ENCODE measurements around the gene RFX2.

The RFX2 gene

DNA sequence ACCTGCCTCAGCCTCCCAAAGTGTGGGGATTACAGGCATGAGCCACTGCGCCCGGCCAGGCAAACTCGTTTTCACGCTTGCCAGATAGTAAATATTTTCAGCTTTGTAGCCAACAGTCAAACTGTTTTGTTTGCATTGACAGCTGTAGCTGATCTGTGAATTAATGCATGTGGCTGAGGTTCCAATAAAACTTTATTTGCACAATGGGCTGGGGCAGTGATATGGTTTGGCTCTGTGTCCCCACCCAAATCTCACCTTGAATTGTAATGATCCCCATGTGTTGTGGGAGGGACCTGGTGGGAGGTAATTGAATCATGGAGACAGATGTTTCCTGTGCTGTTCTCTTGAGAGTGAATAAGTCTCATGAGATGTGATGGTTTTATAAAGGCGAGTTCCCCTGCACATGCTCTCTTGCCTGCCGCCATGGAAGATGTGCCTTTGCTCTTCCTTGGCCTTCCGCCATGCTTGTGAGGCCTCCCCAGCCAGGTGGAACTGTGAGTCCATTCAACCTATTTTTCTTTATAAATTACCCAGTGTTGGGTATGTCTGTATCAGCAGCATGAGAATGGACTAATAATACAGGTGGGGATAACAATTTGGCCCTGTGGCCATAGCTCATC lies 110.0 kb downstream of the RFX2 start:
- TF ChIP-seq JUND (IDR thresholded peaks at IDR 0.05; ENCODE audit: low read depth): no peak
- in situ Hi-C loops (cut with HindIII; ENCODE audit: low pct_unique_long_range_greater_than_20kb, low sequenced_read_pairs): no loop called here
- no peak for DNase-seq (ENCODE audit: low read depth in 1 of 2, low spot score in 1 of 2)

DNA sequence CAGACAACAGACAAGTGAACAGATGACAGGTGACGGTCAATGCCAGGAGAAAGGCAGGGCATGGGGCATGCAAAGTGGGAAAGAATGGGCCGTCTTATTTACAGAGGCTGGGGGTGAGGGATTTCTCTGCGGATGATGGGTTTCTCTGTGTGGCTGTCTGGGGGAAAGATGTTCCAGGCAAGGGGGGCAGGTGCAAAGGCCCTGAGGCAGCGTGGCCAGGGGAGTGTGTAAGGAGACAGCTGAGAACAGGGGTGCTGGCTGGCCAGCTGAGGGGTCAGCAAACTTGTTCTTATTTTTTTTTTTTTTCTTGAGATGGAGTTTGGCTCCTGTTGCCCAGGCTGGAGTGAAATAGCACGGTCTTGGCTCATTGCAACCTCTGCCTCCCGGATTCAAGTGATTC lies 110.6 kb downstream of the RFX2 start:
- TF ChIP-seq JUND (IDR thresholded peaks at IDR 0.05; ENCODE audit: low read depth): no peak
- no peak for DNase-seq (ENCODE audit: low read depth in 1 of 2, low spot score in 1 of 2)
- in situ Hi-C loops (cut with HindIII; ENCODE audit: low pct_unique_long_range_greater_than_20kb, low sequenced_read_pairs): no loop called here

DNA sequence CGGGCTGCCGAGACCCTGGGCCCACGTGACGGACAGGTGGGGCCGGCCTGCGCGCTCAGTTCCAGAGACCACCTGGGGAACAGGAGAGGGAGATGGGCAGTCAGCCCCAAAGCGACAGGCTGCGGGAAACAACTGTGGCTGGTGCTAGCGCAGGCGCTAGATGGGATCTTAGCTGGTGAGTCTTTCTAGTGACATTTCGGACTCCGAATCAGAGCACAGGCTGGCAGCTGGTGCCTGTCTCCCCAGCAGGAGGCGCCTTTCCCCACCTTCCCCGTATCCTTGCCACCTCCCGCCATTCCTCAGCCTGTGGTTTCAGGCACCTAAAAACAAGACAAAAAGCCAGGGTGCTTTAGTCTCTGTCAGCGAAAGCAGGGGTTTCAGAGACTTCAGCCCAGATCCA lies 112.9 kb downstream of the RFX2 start:
- TF ChIP-seq JUND (IDR thresholded peaks at IDR 0.05; ENCODE audit: low read depth): no peak
- in situ Hi-C loops (cut with HindIII; ENCODE audit: low pct_unique_long_range_greater_than_20kb, low sequenced_read_pairs): no loop called here
- DNase-seq (ENCODE audit: low read depth in 1 of 2, low spot score in 1 of 2): no peak

DNA sequence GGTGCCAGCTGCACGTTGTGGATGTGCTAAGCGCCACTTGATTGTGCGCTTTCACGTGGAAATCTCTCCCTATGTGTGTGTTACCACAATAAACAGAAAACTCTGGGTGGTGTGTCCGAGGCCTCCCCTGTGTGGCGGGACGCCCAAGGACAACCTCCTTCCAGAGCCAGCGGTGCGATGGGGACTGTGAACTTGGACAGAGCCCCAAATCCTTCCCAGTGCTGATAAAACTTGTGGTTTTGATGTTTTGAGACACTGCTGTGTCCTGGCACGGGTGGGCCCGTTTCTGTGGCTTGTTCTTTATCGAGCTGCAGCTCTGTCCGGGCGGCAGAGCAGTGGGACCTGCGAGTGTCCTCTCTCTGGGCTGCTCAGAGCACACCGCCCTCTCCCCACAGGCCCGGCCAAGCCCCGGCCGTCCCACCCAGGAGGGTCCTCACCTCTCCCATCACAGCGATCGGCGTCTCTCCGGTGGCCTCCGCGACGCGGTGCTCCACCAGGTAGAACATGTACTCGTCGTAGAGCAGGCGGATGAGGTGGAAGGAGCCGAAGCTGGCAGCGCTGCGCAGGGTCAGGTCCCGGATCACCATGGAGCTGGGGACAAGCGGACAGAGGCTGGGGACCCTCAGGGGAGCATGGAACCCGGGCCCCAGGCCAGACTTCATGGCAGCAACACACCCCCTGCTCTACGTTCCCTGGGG lies 113.5 kb downstream of the RFX2 start:
- no peak for DNase-seq (ENCODE audit: low read depth in 1 of 2, low spot score in 1 of 2)
- no peak for TF ChIP-seq JUND (IDR thresholded peaks at IDR 0.05; ENCODE audit: low read depth)
- in situ Hi-C loops (cut with HindIII; ENCODE audit: low pct_unique_long_range_greater_than_20kb, low sequenced_read_pairs): no loop called here

DNA sequence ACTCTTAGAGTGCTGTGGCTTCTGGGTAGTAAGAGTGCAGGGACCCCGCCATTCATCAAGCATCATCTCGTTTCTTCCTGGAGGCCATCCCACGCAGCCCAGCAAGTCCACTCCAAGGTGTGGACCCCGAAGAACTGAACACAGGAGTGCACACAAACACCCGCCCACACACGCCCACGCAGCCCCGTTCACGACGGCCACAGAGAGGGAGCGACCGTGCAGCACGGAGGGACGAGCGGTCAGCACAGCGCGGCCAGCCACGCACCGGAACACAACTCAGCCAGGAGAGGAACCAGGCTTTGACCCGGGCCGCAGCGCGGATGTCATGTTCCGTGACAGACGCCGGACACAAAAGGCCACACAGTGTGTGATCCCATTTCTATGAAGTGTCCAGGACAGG lies 114.2 kb downstream of the RFX2 start:
- no peak for DNase-seq (ENCODE audit: low read depth in 1 of 2, low spot score in 1 of 2)
- TF ChIP-seq JUND (IDR thresholded peaks at IDR 0.05; ENCODE audit: low read depth): no peak
- in situ Hi-C loops (cut with HindIII; ENCODE audit: low pct_unique_long_range_greater_than_20kb, low sequenced_read_pairs): no loop called here

DNA sequence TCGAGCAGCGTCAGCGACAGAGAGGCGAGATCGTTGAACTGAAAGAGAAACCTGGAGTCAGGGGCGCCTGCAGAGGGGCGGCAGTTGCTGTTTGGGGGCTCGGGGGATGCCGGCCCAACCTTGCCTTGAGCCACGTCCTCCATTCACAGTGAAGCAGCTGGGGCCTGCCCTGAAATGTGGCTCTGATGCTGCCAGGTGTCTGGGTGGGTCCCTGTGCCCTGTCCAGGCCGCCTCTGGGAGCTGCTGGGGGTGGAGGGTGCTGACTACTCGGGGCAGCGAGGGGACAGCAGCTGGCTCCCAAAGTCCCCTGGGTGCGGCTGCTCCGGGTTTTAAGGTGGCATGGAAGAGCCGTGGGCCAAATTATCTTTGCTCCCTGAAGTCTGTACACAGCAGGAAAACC lies 114.7 kb downstream of the RFX2 start:
- in situ Hi-C loops (cut with HindIII; ENCODE audit: low pct_unique_long_range_greater_than_20kb, low sequenced_read_pairs): no loop called here
- DNase-seq (ENCODE audit: low read depth in 1 of 2, low spot score in 1 of 2): no peak
- no peak for TF ChIP-seq JUND (IDR thresholded peaks at IDR 0.05; ENCODE audit: low read depth)

DNA sequence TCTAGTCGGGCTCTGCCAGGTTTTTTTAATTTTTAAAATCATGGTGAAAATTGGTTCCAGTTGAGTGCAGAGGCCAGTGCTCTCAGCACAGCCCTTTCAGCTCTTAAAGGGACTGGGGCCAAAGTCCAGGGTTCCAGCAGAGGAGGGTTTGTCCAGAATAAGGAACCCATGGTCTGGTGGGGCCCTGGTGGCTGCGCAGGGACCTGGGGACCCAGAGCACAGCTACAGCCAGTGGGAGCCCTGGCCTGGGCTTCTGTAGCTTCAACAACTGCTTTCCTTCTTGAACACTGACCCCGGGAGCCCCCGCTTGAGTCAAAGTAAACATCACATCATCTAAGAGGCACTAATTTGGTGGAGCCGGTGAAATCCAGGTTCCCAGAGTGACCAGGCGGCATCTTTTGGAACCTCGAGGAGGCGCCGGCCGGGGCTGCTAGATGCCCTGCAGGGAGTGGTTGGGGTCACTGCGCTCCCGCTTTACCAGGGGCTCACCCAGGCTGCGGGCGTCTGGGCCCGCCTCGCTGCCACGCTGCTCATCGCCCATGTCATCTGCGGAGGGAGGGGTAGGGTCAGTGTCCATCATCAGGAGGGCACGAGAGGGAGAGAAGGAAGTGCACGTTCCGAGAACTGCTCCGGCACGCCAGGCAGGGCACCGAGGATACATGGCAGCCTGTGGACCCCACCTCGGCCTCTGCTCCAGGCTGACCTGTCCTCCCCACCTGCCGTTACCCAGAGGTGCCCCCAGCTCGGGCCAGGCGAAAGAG lies 115.7 kb downstream of the RFX2 start:
- DNase-seq (ENCODE audit: low read depth in 1 of 2, low spot score in 1 of 2): no peak
- TF ChIP-seq JUND (IDR thresholded peaks at IDR 0.05; ENCODE audit: low read depth): no peak
- in situ Hi-C loops (cut with HindIII; ENCODE audit: low pct_unique_long_range_greater_than_20kb, low sequenced_read_pairs): no loop called here

DNA sequence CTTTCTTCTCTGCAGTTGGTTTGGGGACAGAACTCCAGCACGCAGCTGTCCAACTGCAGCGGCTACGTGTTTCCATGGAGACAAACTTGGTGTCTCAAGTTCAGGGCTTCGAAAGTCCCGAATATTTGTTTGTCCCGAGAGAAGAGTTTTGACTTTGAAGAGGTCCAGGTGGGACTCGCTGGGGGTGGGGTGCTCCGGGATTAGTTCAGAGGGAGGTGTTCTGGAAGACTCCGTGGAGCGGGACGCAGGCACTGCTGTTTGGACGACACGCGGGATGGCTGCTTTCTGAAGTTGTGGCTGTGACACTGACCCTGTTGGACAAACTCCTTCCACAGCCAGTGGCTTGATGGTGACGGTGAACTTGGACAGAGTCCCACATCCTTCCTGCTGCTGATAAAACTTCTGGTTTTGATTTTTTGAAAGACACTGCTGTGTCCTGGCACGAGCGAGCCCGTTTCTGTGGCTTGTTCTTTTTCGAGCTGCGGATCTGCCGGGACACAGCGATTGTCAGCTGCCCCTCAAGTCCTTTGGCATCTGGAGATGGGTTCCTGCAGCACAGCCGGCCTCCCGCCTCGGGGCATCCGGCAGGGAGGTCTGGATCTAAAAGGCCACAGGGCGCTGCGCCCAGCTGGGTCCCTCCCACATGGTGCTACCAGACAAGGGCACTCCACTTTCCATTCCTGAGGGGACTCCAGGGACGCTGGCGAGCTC lies 116.5 kb downstream of the RFX2 start:
- in situ Hi-C loops (cut with HindIII; ENCODE audit: low pct_unique_long_range_greater_than_20kb, low sequenced_read_pairs): no loop called here
- DNase-seq (ENCODE audit: low read depth in 1 of 2, low spot score in 1 of 2): no peak
- no peak for TF ChIP-seq JUND (IDR thresholded peaks at IDR 0.05; ENCODE audit: low read depth)

DNA sequence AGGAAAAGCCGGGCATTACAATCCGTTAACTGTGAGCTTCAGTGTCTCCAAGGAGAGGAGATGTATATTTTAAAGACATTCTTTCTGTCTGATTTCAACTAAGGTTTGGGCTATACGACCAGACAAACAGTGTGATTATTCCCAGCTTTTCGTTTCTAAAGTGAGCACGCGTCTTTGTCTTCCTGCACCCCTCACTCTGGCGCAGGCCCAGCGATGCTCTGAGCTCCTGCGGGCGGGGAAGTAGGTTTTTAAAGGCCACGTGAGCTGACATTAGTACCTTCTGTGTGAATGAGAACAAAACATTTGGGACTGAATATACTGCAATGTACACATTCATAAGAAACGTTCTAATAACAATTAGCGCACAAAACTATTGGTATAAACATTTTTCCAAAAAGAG lies 117.1 kb downstream of the RFX2 start:
- no peak for TF ChIP-seq JUND (IDR thresholded peaks at IDR 0.05; ENCODE audit: low read depth)
- in situ Hi-C loops (cut with HindIII; ENCODE audit: low pct_unique_long_range_greater_than_20kb, low sequenced_read_pairs): no loop called here
- DNase-seq (ENCODE audit: low read depth in 1 of 2, low spot score in 1 of 2): no peak

DNA sequence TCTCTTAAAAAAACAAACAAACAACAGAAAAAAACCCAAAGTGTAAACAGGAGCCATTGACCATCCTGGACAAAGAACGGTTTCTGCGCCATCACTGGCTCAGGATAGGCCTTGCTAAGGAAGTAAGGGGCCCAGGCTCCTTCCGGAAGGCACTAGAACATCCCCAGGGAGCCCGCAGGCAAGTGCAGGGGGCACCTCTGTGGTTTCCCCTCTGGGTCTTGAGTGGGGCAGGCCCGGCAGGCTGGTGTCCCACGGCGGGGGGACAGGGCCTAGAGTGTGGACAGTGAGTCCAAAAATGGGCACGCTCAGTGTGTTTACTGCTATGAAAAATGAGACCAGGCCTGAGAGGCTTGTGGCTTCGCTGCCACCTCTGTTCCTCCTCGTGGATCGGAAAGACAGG lies 117.5 kb downstream of the RFX2 start:
- DNase-seq (ENCODE audit: low read depth in 1 of 2, low spot score in 1 of 2): no peak
- in situ Hi-C loops (cut with HindIII; ENCODE audit: low pct_unique_long_range_greater_than_20kb, low sequenced_read_pairs): no loop called here
- TF ChIP-seq JUND (IDR thresholded peaks at IDR 0.05; ENCODE audit: low read depth): no peak

DNA sequence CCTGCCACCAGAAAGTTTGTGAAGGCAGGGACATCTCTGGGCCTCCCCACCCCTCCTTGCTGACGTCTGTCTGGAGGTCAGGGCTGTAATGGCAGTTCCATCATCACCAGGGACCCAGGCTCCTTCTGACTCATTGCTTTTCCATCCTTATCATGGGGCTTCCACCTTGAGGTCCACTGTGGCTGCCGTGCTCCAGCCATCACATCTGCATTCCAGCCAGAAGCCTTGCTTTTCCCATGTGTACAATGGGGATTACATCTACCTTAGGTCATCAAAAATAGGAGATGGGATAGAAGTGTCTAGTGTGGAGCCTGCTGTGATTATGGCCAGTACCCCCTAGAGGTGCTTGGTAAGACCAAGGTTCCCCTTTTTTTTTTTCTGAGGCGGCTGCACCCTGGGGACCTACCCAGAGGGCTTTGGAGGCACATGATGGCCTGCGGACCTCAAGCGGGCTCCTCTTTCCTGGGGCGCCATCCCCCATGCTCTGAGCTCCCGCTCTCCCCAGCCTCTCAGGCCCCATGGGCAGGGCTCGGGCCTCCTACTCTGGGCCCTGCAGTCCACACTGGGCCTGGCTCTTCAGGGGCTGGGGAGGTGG lies 119.0 kb downstream of the RFX2 start:
- DNase-seq (ENCODE audit: low read depth in 1 of 2, low spot score in 1 of 2): no peak
- in situ Hi-C loops (cut with HindIII; ENCODE audit: low pct_unique_long_range_greater_than_20kb, low sequenced_read_pairs): no loop called here
- TF ChIP-seq JUND (IDR thresholded peaks at IDR 0.05; ENCODE audit: low read depth): no peak

DNA sequence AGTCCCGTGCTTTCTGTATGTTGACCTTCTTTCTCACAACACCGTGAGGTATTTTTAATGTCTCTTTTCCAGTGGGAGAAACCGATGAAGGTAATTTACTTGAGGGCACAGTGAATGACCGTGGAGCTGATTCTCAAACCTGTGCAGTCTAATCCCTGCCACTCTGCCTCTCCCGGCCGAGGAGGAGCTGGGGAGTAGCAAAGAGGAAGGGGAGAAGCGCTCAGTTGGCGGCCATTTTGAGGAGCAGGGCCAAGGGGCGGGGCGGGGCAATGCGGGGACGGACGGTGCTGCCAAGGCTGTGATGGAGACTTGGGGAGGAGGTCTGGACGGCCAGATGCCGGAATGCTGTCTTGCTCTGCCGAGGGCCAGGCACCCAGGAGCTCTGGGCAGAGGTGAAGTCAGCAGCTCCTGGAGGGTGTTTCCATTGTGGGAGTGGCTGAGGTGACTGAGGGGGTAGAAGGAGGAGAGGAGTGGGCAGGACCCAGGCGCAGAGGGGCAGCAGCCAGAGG lies 120.0 kb downstream of the RFX2 start:
- TF ChIP-seq JUND (IDR thresholded peaks at IDR 0.05; ENCODE audit: low read depth): no peak
- no peak for DNase-seq (ENCODE audit: low read depth in 1 of 2, low spot score in 1 of 2)
- in situ Hi-C loops (cut with HindIII; ENCODE audit: low pct_unique_long_range_greater_than_20kb, low sequenced_read_pairs): no loop called here

All from T47D (cell line).